SJSA1 (cell line): ENCODE data around the gene PEPD. TPM values are rescaled to one million over a fixed set of nuclear protein-coding genes. Genes with fewer than 3 reads are reported as not detected.

ENCODE experiments used
- total RNA-seq: library from RNA; depleted of rRNA; stranded (reverse); fragments of >200 nt; shearing (Covaris generic); gene quantifications from 2 replicates; pipeline ENCODE4 v1.2.3, GENCODE V29; 2014; rRNA removed

The PEPD gene
- total RNA-seq, 1 experiment from 2014 or later, result 137 TPM

Other genes with a start within 250 kb of the PEPD start
- gene CEBPA, start 219.3 kb downstream of the PEPD start, total RNA-seq, result 0.13 TPM in 1 of 2 replicates, not detected in the other
- gene CEBPG, start 148.1 kb downstream of the PEPD start, total RNA-seq, result 55.5 and 58.9 TPM in 2 replicates
- not detected in 2 replicates for gene CHST8, start 100.2 kb upstream of the PEPD start, total RNA-seq